Epithelial cell of esophagus (primary cell): ENCODE results near the gene TPCN1.
A peak's percentile ranks its signal among the peaks of the same experiment; 100 is the strongest.

Source experiments
- DNase-seq: peaks from one replicate; pipeline ENCODE4 v3.0.0; 2010; ENCODE audit warnings: low read depth
- H3K4me3 ChIP-seq: 2 replicates; pipeline ENCODE4 v1.5.1; 2011; ENCODE audit warnings: mild to moderate bottlenecking, low read length, control low read depth
- CTCF ChIP-seq: IDR thresholded peaks from 2 replicates; pipeline ENCODE4 v1.5.1; 2011; ENCODE audit warnings: low read depth, mild to moderate bottlenecking, low read length, control low read depth, inconsistent platforms; ENCODE audit not compliant: insufficient read depth; ENCODE audit errors: missing control alignments

The TPCN1 gene

GRCh38 chr12:113211160-113211559 lies 10.1 kb upstream of the TPCN1 start:
- H3K4me3 ChIP-seq, result no peak overlapping the region
- no peak for TF ChIP-seq CTCF
- no peak for DNase-seq

GRCh38 chr12:113214895-113215400 lies 6.3 kb upstream of the TPCN1 start:
- no peak overlapping the region for H3K4me3 ChIP-seq
- TF ChIP-seq CTCF, result no peak
- DNase-seq, result peak; percentile 76

GRCh38 chr12:113216027-113216426 lies 5.2 kb upstream of the TPCN1 start:
- DNase-seq, result no peak
- H3K4me3 ChIP-seq, result no peak overlapping the region
- no peak for TF ChIP-seq CTCF

- TF ChIP-seq CTCF, result no peak
- peak; percentile 34 for DNase-seq
- peak overlapping the region; percentile 65 for H3K4me3 ChIP-seq
Observed at GRCh38 chr12:113220593-113221180, 577 bp upstream of the TPCN1 start.

- peak overlapping the region; percentile 72 for H3K4me3 ChIP-seq
- peak; percentile 24 for DNase-seq
- no peak for TF ChIP-seq CTCF
Observed at GRCh38 chr12:113221997-113222729, 899 bp downstream of the TPCN1 start.

GRCh38 chr12:113222730-113223531 lies 1.7 kb downstream of the TPCN1 start:
- peak overlapping the region; percentile 72 for H3K4me3 ChIP-seq
- peak; percentile 62 for DNase-seq
- TF ChIP-seq CTCF, result no peak
